ENCODE data around the gene MANBA. TPM values are rescaled to one million over a fixed set of nuclear protein-coding genes. Genes with fewer than 3 reads are reported as not detected.
A peak's percentile ranks its signal among the peaks of the same experiment; 100 is the strongest.
"Not testable (repeated sequence)": the region's sequence is repeated elsewhere in the genome, so short reads cannot be mapped to it uniquely, and the experiment has no call there.

MANBA gene
- total RNA-seq, 1 experiment from 2014 or later = 4.0 TPM

- H3K9me3 ChIP-seq (ENCODE audit: low read depth, low read length, poor library complexity, severe bottlenecking) = no peaks in the 10 kb centered on the region
- TF ChIP-seq CTCF (conservative IDR thresholded peaks at IDR 0.05; ENCODE audit: low read depth, low read length) (no peak), EZH2 (IDR thresholded peaks at IDR 0.05; ENCODE audit: borderline replicate concordance, low read depth, low read length, poor library complexity, severe bottlenecking) (no peak)
- H3K4me3 ChIP-seq (ENCODE audit: low read depth, low read length, poor library complexity, severe bottlenecking) = no peak overlapping the region
- H3K36me3 ChIP-seq (ENCODE audit: insufficient read depth, low read length, poor library complexity, severe bottlenecking) = no peaks in the 10 kb centered on the region
- H3K27me3 ChIP-seq (replicated peaks; ENCODE audit: insufficient read depth, low read depth, low read length, poor library complexity) = no peaks in the 10 kb centered on the region
- ChIA-PET POLR2A (ENCODE audit: low non-redundant PET) (no interaction called here), CTCF (no interaction called here)
- BruUV-seq (replicated peaks) = no TSS peak
- no peak overlapping the region for H3K27ac ChIP-seq (ENCODE audit: low read depth, low read length, poor library complexity, severe bottlenecking)
- no peaks in the 10 kb centered on the region for H3K4me1 ChIP-seq (ENCODE audit: insufficient read depth, low read length, poor library complexity, severe bottlenecking)
- DNase-seq (ENCODE audit: low spot score) = no peak
- intact Hi-C loops (cut with micrococcal nuclease; ENCODE audit: unreplicated experiment) = no loop called here
Observed at GRCh38 chr4:102717448-102718092, 43.2 kb downstream of the MANBA start.

GRCh38 chr4:102715057-102715456 lies 45.7 kb downstream of the MANBA start:
- TF ChIP-seq CTCF (conservative IDR thresholded peaks at IDR 0.05; ENCODE audit: low read depth, low read length) = 0 out of 2 replicates have a peak, but pooled peaks have one; percentile 26
- no peak for TF ChIP-seq EZH2 (IDR thresholded peaks at IDR 0.05; ENCODE audit: borderline replicate concordance, low read depth, low read length, poor library complexity, severe bottlenecking)
- ChIA-PET POLR2A (ENCODE audit: low non-redundant PET) (interaction anchor here (0.7 kb wide), 1 partner anchor 282 kb away, joined by 4 read pairs; no protein-coding TSS in a partner anchor), CTCF (no interaction called here)
- intact Hi-C loops (cut with micrococcal nuclease; ENCODE audit: unreplicated experiment) = no loop called here
- H3K4me3 ChIP-seq (ENCODE audit: low read depth, low read length, poor library complexity, severe bottlenecking) = no peak overlapping the region
- no peaks in the 10 kb centered on the region for H3K4me1 ChIP-seq (ENCODE audit: insufficient read depth, low read length, poor library complexity, severe bottlenecking)
- no peaks in the 10 kb centered on the region for H3K9me3 ChIP-seq (ENCODE audit: low read depth, low read length, poor library complexity, severe bottlenecking)
- no peak for DNase-seq (ENCODE audit: low spot score)
- no peaks in the 10 kb centered on the region for H3K36me3 ChIP-seq (ENCODE audit: insufficient read depth, low read length, poor library complexity, severe bottlenecking)
- H3K27ac ChIP-seq (ENCODE audit: low read depth, low read length, poor library complexity, severe bottlenecking) = no peak overlapping the region
- BruUV-seq (replicated peaks) = no TSS peak
- H3K27me3 ChIP-seq (replicated peaks; ENCODE audit: insufficient read depth, low read depth, low read length, poor library complexity) = no peaks in the 10 kb centered on the region

GRCh38 chr4:102713774-102714173 lies 47.0 kb downstream of the MANBA start:
- H3K27ac ChIP-seq (ENCODE audit: low read depth, low read length, poor library complexity, severe bottlenecking); H3K9me3 ChIP-seq (ENCODE audit: low read depth, low read length, poor library complexity, severe bottlenecking); H3K4me3 ChIP-seq (ENCODE audit: low read depth, low read length, poor library complexity, severe bottlenecking); H3K4me1 ChIP-seq (ENCODE audit: insufficient read depth, low read length, poor library complexity, severe bottlenecking); BruUV-seq (replicated peaks); DNase-seq (ENCODE audit: low spot score); CTCF ChIA-PET; H3K27me3 ChIP-seq (replicated peaks; ENCODE audit: insufficient read depth, low read depth, low read length, poor library complexity); POLR2A ChIA-PET (ENCODE audit: low non-redundant PET); H3K36me3 ChIP-seq (ENCODE audit: insufficient read depth, low read length, poor library complexity, severe bottlenecking): not testable (repeated sequence)
- intact Hi-C loops (cut with micrococcal nuclease; ENCODE audit: unreplicated experiment) = loop anchor here (5.0 kb wide), 1 partner anchor 41 kb away; no protein-coding TSS in a partner anchor

- CTCF ChIA-PET = no interaction called here
- Histone ChIP-seq H3K27me3 (replicated peaks; ENCODE audit: insufficient read depth, low read depth, low read length, poor library complexity) (no peaks in the 10 kb centered on the region), H3K4me3 (ENCODE audit: low read depth, low read length, poor library complexity, severe bottlenecking) (no peak overlapping the region), H3K9me3 (ENCODE audit: low read depth, low read length, poor library complexity, severe bottlenecking) (no peaks in the 10 kb centered on the region), H3K36me3 (ENCODE audit: insufficient read depth, low read length, poor library complexity, severe bottlenecking) (no peaks in the 10 kb centered on the region), H3K27ac (ENCODE audit: low read depth, low read length, poor library complexity, severe bottlenecking) (no peak overlapping the region), H3K4me1 (ENCODE audit: insufficient read depth, low read length, poor library complexity, severe bottlenecking) (no peaks in the 10 kb centered on the region)
- intact Hi-C loops (cut with micrococcal nuclease; ENCODE audit: unreplicated experiment) = loop anchor here (5.0 kb wide), 1 partner anchor 41 kb away; no protein-coding TSS in a partner anchor
- POLR2A ChIA-PET (ENCODE audit: low non-redundant PET) = no interaction called here
- TF ChIP-seq EZH2 (IDR thresholded peaks at IDR 0.05; ENCODE audit: borderline replicate concordance, low read depth, low read length, poor library complexity, severe bottlenecking) = no peak
- TF ChIP-seq CTCF (conservative IDR thresholded peaks at IDR 0.05; ENCODE audit: low read depth, low read length) = no peak
- no TSS peak for BruUV-seq (replicated peaks)
- no peak for DNase-seq (ENCODE audit: low spot score)
Observed at GRCh38 chr4:102713096-102713495, 47.7 kb downstream of the MANBA start.
